ENCODE data around the gene ARHGAP24.

Gene ARHGAP24

DNA sequence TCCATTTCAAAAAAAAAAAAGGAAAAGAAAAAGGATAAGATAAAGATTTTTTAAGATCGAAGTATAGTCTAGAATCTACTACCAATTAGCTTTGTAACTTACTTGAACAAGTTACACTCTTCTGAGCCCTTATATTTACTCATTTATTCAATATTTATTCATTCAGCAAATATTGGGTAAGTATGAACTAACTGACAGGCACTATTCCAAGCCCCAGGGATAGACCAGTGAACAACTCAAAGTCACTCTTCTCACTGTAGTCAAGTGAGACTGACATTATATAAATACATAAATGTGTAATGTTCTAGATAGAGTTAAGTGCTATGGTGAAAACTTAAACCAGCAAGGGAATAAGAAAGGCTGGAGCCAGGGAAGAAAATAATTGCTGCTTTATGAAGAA lies 131.6 kb downstream of the ARHGAP24 start:
- H3K79me2 ChIP-seq (ENCODE audit: low read length): no peaks in the 10 kb centered on the region
- H3K4me2 ChIP-seq (ENCODE audit: low read depth, low read length): peak overlapping the region; percentile 71; the same call in 1 of the 2 replicates
- H3F3A ChIP-seq (ENCODE audit: insufficient read depth, low read length): peaks cover 15% of the 10 kb centered on the region
- peaks cover 21% of the 10 kb centered on the region for H3K4me1 ChIP-seq (ENCODE audit: low read length)
- H2AFZ ChIP-seq (ENCODE audit: low read length): no peak overlapping the region
- H3K36me3 ChIP-seq (replicated peaks; ENCODE audit: insufficient read depth, low read length): no peaks in the 10 kb centered on the region
- H3K9me2 ChIP-seq (replicated peaks; ENCODE audit: insufficient read depth, low read length): no peaks in the 10 kb centered on the region
- H3K9me3 ChIP-seq (replicated peaks; ENCODE audit: insufficient read depth, low read length): no peaks in the 10 kb centered on the region
- no peak overlapping the region for H3K4me3 ChIP-seq (ENCODE audit: low read length)
- H4K20me1 ChIP-seq (ENCODE audit: insufficient read depth, low read length): no peaks in the 10 kb centered on the region
- no peak for DNase-seq
- peaks cover 3% of the 10 kb centered on the region; the same call in 1 of the 2 replicates for H3K27me3 ChIP-seq (replicated peaks; ENCODE audit: insufficient read depth, low read length)
- no peak overlapping the region for H3K27ac ChIP-seq (ENCODE audit: low read length)
- TF ChIP-seq EZH2phosphoT487 (IDR thresholded peaks at IDR 0.05; ENCODE audit: low read length) (no peak), CTCF (IDR thresholded peaks at IDR 0.05; ENCODE audit: low read length) (no peak), EZH2 (optimal IDR thresholded peaks at IDR 0.05; ENCODE audit: low read depth, low read length) (no peak)
- no peak overlapping the region for H3K9ac ChIP-seq (ENCODE audit: low read length)

DNA sequence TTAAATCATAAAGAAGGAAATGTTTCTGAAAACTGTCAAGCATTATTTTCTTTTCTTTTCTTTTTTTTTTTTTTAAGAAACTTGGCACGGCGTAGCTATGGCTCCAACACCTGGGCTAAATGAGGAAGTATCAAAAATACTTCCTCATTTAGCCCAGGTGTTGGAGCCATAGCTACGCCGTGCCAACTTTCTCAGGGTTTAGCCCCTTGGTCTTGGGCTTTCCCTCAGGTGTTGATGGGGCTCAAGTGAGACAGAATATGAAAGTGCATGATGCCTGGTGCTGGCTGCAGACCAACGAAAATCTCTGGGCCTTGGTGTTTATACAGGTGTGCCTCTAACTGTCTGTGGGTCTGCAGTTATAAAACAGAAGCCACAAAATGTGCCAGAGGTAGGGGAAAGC lies 132.7 kb downstream of the ARHGAP24 start:
- H3F3A ChIP-seq (ENCODE audit: insufficient read depth, low read length): peaks cover 15% of the 10 kb centered on the region
- no peaks in the 10 kb centered on the region for H3K9me2 ChIP-seq (replicated peaks; ENCODE audit: insufficient read depth, low read length)
- H3K4me3 ChIP-seq (ENCODE audit: low read length): peak overlapping the region; percentile 30
- peaks cover 3% of the 10 kb centered on the region; the same call in 1 of the 2 replicates for H3K27me3 ChIP-seq (replicated peaks; ENCODE audit: insufficient read depth, low read length)
- H3K79me2 ChIP-seq (ENCODE audit: low read length): no peaks in the 10 kb centered on the region
- no peaks in the 10 kb centered on the region for H3K36me3 ChIP-seq (replicated peaks; ENCODE audit: insufficient read depth, low read length)
- H4K20me1 ChIP-seq (ENCODE audit: insufficient read depth, low read length): no peaks in the 10 kb centered on the region
- H3K27ac ChIP-seq (ENCODE audit: low read length): peak overlapping the region; percentile 55; the same call in 1 of the 2 replicates
- no peaks in the 10 kb centered on the region for H3K9me3 ChIP-seq (replicated peaks; ENCODE audit: insufficient read depth, low read length)
- peak; percentile 94 for DNase-seq
- peak overlapping the region; percentile 9; the same call in 1 of the 2 replicates for H3K9ac ChIP-seq (ENCODE audit: low read length)
- H2AFZ ChIP-seq (ENCODE audit: low read length): no peak overlapping the region
- TF ChIP-seq CTCF (IDR thresholded peaks at IDR 0.05; ENCODE audit: low read length) (no peak), EZH2phosphoT487 (IDR thresholded peaks at IDR 0.05; ENCODE audit: low read length) (no peak), EZH2 (optimal IDR thresholded peaks at IDR 0.05; ENCODE audit: low read depth, low read length) (no peak)
- H3K4me2 ChIP-seq (ENCODE audit: low read depth, low read length): peak overlapping the region; percentile 71
- H3K4me1 ChIP-seq (ENCODE audit: low read length): peaks cover 21% of the 10 kb centered on the region

DNA sequence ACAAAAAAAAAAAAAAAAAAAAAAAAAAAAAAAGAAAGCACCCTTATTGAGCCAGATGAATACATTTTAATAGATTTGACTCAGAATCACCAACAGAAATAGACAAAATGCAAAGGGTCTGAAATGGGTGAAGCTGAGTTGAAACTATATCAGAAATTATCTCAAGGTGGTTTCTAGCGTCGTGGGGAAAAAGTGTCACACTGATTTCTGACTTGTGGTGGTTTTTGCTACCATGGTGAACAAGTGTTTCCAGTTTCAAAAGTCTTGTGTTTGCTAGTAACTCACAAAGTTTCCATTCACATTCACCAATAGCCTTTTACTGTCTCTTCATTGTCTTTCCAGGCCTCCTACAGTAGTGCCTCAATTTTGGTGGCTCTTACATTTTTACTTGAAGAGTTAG lies 135.5 kb downstream of the ARHGAP24 start:
- peak; percentile 79 for DNase-seq
- no peak overlapping the region for H3K9ac ChIP-seq (ENCODE audit: low read length)

More for the DNA sequence above, 135.5 kb downstream of the ARHGAP24 start:
- no peaks in the 10 kb centered on the region for H3K79me2 ChIP-seq (ENCODE audit: low read length)
- H3K4me3 ChIP-seq (ENCODE audit: low read length): no peak overlapping the region
- peaks cover 3% of the 10 kb centered on the region; the same call in 1 of the 2 replicates for H3K27me3 ChIP-seq (replicated peaks; ENCODE audit: insufficient read depth, low read length)
- peaks cover 15% of the 10 kb centered on the region for H3F3A ChIP-seq (ENCODE audit: insufficient read depth, low read length)
- H3K9me2 ChIP-seq (replicated peaks; ENCODE audit: insufficient read depth, low read length): no peaks in the 10 kb centered on the region
- H3K4me2 ChIP-seq (ENCODE audit: low read depth, low read length): peak overlapping the region; percentile 17; the same call in 1 of the 2 replicates
- H3K36me3 ChIP-seq (replicated peaks; ENCODE audit: insufficient read depth, low read length): no peaks in the 10 kb centered on the region
- H3K27ac ChIP-seq (ENCODE audit: low read length): peak overlapping the region; percentile 53; the same call in 1 of the 2 replicates
- TF ChIP-seq CTCF (IDR thresholded peaks at IDR 0.05; ENCODE audit: low read length) (no peak), EZH2 (optimal IDR thresholded peaks at IDR 0.05; ENCODE audit: low read depth, low read length) (no peak), EZH2phosphoT487 (IDR thresholded peaks at IDR 0.05; ENCODE audit: low read length) (no peak)
- H2AFZ ChIP-seq (ENCODE audit: low read length): no peak overlapping the region
- no peaks in the 10 kb centered on the region for H4K20me1 ChIP-seq (ENCODE audit: insufficient read depth, low read length)
- H3K9me3 ChIP-seq (replicated peaks; ENCODE audit: insufficient read depth, low read length): no peaks in the 10 kb centered on the region
- H3K4me1 ChIP-seq (ENCODE audit: low read length): peaks cover 21% of the 10 kb centered on the region

All from MM.1S (cell line).